ENCODE data around the gene FAM120B.

DNA sequence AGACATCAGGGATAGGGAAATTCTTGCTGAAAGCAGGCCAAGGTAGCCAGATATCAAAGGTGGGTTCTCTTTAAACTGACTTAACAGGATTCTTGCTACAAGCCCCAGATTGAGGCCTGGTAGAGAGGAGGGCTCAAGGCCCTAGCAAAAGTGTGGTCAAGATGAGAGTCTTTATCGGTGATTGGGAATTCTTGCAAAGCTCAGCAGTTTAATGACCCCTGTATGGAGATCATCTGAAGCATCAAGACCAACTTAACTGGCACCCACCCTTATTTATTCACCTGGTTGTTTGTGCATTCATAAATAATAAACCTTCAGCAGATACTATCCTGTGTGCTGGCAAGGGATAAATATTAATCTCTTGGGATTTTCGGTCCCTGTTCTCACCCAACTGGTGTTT, 6.3 kb downstream of the FAM120B start:
- TF ChIP-seq, protein P1, sequence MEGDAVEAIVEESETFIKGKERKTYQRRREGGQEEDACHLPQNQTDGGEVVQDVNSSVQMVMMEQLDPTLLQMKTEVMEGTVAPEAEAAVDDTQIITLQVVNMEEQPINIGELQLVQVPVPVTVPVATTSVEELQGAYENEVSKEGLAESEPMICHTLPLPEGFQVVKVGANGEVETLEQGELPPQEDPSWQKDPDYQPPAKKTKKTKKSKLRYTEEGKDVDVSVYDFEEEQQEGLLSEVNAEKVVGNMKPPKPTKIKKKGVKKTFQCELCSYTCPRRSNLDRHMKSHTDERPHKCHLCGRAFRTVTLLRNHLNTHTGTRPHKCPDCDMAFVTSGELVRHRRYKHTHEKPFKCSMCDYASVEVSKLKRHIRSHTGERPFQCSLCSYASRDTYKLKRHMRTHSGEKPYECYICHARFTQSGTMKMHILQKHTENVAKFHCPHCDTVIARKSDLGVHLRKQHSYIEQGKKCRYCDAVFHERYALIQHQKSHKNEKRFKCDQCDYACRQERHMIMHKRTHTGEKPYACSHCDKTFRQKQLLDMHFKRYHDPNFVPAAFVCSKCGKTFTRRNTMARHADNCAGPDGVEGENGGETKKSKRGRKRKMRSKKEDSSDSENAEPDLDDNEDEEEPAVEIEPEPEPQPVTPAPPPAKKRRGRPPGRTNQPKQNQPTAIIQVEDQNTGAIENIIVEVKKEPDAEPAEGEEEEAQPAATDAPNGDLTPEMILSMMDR (IDR thresholded peaks at IDR 0.05; ENCODE audit: low read depth, low read length): no peak
- no peak for TF ChIP-seq EZH2phosphoT487 (IDR thresholded peaks at IDR 0.05; ENCODE audit: low read depth)
